OCI-LY7 (cell line): ENCODE data around the gene STX11.

ENCODE experiments used
- CTCF ChIP-seq: fragments of 200-600 bp; sonication (generic); conservative IDR thresholded peaks from 2 replicates; pipeline ENCODE4 v1.5.1; 2014; ENCODE audit warnings: mild to moderate bottlenecking, antibody characterized with exemption, low read length, moderate library complexity, mixed read lengths
- EZH2phosphoT487 ChIP-seq: fragments of 200-600 bp; sonication (generic); IDR thresholded peaks from 2 replicates; pipeline ENCODE4 v1.6.1; 2018; ENCODE audit warnings: low read depth, borderline replicate concordance, mild to moderate bottlenecking, mixed run types, antibody characterized with exemption, low read length, moderate library complexity, mixed read lengths

- no peak for TF ChIP-seq CTCF
- TF ChIP-seq EZH2phosphoT487, result no peak
Observed at GRCh38 chr6:144131248-144131709, 19.0 kb upstream of the STX11 start.
